Testis (tissue), 3 donors: ENCODE measurements around the gene GNB5. TPM values are rescaled to one million over a fixed set of nuclear protein-coding genes. Genes with fewer than 3 reads are reported as not detected.

Source experiments
- DNase-seq: peaks from one replicate; pipeline ENCODE4 v3.0.0-alpha.2; 2019
- H3K27ac ChIP-seq, 2 donors: fragments of 200-600 bp; sonication (generic); one replicate each; pipeline ENCODE4 v1.5.1; 2019
- H3K27me3 ChIP-seq: fragments of 200-600 bp; sonication (generic); one replicate; pipeline ENCODE4 v1.5.1; 2019
- H3K36me3 ChIP-seq: fragments of 200-600 bp; sonication (generic); one replicate; pipeline ENCODE4 v1.5.1; 2017; ENCODE audit warnings: low read depth; ENCODE audit errors: missing control alignments
- H3K4me1 ChIP-seq: fragments of 200-600 bp; sonication (generic); one replicate; pipeline ENCODE4 v1.5.1; 2019
- H3K4me3 ChIP-seq, 2 donors: fragments of 200-600 bp; sonication (generic); one replicate each; pipeline ENCODE4 v1.5.1; 2017 to 2019
- H3K9me3 ChIP-seq: fragments of 200-600 bp; sonication (generic); one replicate; pipeline ENCODE4 v1.5.1; 2017
- POLR2A ChIP-seq: fragments of 450-650 bp; IDR thresholded peaks from one replicate; pipeline ENCODE4 v1.6.1; 2017; ENCODE audit warnings: antibody characterized with exemption, mild to moderate bottlenecking, moderate library complexity
- WGBS, 2 donors: methylation state at CpG; one replicate each; pipeline ENCODE4 v1.1.5; 2018; 5-methylcytosine and 5-hydroxymethylcytosine counted together
- intact Hi-C: fragments of 100-400 bp; cut with DNase I; formaldehyde crosslinking; loops from one replicate; pipeline ENCODE4 v1.15.1; 2023; ENCODE audit warnings: low total_unique reads
- polyA plus RNA-seq: library from polyadenylated mRNA; stranded (reverse); fragments of 350-450 nt; fragmentation: Illumina TruSeq; extraction: RNeasy Lipid Tissue Mini Kit (QIAGEN cat#74804); gene quantifications from one replicate; pipeline ENCODE4 v1.2.3, GENCODE V29; 2014; ENCODE audit warnings: low read depth, low replicate concordance; ENCODE audit not compliant: insufficient read depth
- total RNA-seq, 2 donors: library from RNA; depleted of rRNA; stranded (reverse); fragments of >200 nt; gene quantifications; one replicate each; pipeline ENCODE4 v1.2.3, GENCODE V29; 2016
- TF ChIP-seq, protein P1 (sequence below), 3 experiments: fragments of 450-650 bp in 2 of 3; fragments of 200-600 bp in 1 of 3; sonication (generic) in 1 of 3; IDR thresholded peaks; one replicate each; pipeline ENCODE4 v1.5.1; 2016 to 2019; ENCODE audit warnings: antibody characterized with exemption in 3 of 3, mild to moderate bottlenecking in 2 of 3, moderate library complexity in 1 of 3

Gene GNB5
- total and polyA plus RNA-seq, 3 donors from 2014 or later = 37.1 to 82.3 (median 65.4) TPM

DNA sequence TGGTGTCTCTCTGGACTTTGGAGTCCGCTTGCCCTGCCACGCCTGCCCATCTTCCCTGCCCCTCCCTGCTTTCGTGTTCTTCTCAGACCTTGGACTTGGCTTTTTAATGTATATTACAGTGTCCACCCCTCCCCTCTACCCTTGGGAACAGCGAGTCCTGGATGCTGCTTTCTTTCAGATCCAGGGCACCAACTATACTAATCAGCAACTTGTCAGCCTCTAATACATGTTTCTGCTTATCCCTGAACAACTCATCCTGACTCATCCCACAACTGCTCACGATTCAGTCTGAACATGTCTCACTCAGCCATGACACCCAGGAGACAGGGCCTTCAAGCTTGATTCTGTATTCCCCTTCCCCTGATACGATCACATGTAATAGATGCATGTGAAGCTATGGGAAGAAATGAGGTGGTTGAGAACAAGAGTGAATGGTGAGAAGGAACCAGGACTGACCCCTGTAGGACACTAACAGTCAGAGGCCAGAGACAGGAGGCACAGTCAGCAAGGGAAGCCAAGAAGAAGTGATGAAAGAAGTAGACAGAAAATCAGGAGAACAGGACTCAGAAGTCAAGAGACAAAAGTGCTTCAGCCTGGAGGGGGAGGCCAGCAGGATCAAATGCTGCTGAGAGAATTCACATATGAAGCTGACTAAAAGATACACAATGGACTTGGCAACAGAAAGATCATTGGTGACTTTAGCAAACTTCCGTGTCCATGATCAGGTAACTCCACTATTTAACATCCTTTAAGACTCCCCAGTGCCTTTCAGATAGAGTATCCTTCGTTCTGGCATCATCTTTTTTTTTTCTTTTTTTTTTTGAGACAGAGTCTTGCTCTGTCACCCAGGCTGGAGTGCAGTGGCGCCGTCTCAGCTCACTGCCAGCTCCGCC lies 114.1 kb downstream of the GNB5 start:
- Histone ChIP-seq H3K27me3 (no peaks in the 10 kb centered on the region), H3K9me3 (no peaks in the 10 kb centered on the region), H3K36me3 (no peaks in the 10 kb centered on the region), H3K4me3 (no peak overlapping the region), H3K4me1 (no peaks in the 10 kb centered on the region), H3K27ac (no peak overlapping the region)
- TF ChIP-seq POLR2A = no peak
- TF ChIP-seq, protein P1, sequence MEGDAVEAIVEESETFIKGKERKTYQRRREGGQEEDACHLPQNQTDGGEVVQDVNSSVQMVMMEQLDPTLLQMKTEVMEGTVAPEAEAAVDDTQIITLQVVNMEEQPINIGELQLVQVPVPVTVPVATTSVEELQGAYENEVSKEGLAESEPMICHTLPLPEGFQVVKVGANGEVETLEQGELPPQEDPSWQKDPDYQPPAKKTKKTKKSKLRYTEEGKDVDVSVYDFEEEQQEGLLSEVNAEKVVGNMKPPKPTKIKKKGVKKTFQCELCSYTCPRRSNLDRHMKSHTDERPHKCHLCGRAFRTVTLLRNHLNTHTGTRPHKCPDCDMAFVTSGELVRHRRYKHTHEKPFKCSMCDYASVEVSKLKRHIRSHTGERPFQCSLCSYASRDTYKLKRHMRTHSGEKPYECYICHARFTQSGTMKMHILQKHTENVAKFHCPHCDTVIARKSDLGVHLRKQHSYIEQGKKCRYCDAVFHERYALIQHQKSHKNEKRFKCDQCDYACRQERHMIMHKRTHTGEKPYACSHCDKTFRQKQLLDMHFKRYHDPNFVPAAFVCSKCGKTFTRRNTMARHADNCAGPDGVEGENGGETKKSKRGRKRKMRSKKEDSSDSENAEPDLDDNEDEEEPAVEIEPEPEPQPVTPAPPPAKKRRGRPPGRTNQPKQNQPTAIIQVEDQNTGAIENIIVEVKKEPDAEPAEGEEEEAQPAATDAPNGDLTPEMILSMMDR (IDR thresholded peaks at IDR 0.05) = no peak
- 82 to 85% methylated on average over 11 of the region's 11 CpGs for WGBS, 2 donors
- intact Hi-C loops = no loop called here
- no peak for DNase-seq

DNA sequence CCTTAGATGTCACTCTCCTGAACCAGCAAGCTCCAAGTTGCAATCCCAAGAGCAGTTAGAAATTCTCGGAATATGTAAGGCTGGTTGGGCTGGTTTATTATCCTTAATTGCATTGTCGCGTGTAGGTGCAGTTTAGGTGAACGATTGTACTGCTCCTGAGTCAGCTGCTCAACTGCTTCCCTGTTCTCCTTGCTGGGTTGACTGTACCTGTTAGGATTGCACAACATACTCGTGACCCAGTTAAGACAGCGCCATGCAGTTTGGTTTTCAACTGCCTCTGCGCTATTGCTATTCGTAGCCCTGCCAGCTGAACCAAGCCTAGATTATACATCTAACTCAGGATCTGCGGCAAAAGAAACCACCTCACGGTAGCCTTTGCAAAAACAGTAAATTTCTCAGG lies 119.6 kb downstream of the GNB5 start:
- H3K27ac ChIP-seq = no peak overlapping the region
- DNase-seq = no peak
- H3K36me3 ChIP-seq = no peaks in the 10 kb centered on the region
- TF ChIP-seq POLR2A = no peak
- TF ChIP-seq, protein P1 (IDR thresholded peaks at IDR 0.05) = no peak
- 85 to 92% methylated on average over 10 of the region's 10 CpGs for WGBS, 2 donors
- H3K4me1 ChIP-seq = no peaks in the 10 kb centered on the region
- no peak overlapping the region for H3K4me3 ChIP-seq
- H3K9me3 ChIP-seq = no peaks in the 10 kb centered on the region
- intact Hi-C loops = no loop called here
- no peaks in the 10 kb centered on the region for H3K27me3 ChIP-seq

DNA sequence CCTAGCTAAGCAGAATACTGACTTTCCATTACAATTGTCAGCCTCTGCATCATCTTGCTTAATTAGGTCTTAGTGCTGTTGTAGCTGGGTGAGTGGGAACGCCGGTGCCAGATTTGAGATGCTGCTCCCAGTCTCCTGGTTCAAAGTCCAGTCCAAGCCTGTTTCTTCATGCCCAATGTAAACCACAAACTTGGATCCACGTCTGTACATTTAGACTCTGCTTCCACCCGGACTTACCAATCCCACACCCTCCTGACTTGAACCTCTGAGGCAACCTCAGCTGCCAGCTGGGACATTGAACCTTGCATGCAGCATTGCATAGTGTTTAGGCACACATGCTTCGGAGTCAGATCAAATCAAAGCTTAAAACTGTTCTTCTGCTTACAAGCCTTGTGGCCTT lies 121.6 kb downstream of the GNB5 start:
- WGBS, 2 donors = 91 to 93% methylated on average over 5 of the region's 5 CpGs
- Histone ChIP-seq H3K36me3 (no peaks in the 10 kb centered on the region), H3K4me3 (no peak overlapping the region), H3K4me1 (no peaks in the 10 kb centered on the region), H3K27ac (no peak overlapping the region), H3K9me3 (no peaks in the 10 kb centered on the region), H3K27me3 (no peaks in the 10 kb centered on the region)
- intact Hi-C loops = no loop called here
- TF ChIP-seq, protein P1 (IDR thresholded peaks at IDR 0.05) = no peak
- TF ChIP-seq POLR2A = no peak
- no peak for DNase-seq

DNA sequence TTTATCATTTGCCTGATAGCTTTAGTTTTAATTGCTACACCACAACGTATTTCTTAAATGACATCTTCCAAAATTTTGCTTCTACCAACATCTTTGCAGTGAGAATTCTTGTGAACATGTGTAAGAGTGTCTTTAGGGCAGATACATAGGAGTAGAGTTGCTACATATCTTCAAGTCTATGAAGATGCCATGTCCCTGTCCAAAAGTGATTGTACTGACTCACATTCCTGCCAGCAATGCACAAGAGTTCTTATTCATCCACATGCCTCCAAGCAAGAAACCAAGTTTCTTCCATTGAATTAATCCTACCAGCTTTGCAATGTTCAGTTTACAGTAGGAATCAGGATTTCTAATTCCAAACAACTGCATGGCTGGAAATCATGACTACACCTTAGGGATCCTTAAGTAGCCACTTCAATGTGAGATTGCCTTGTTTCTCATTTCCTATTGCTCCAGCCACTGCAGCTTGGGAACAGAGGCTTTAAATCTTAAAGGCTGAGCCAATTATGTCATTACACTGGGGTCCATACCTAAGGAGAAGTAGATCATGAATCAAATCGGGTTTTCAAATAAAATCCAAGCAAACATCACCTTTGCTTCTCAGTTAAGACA lies 123.1 kb downstream of the GNB5 start:
- Histone ChIP-seq H3K4me3 (no peak overlapping the region), H3K4me1 (no peaks in the 10 kb centered on the region)
- TF ChIP-seq, protein P1 (IDR thresholded peaks at IDR 0.05) = no peak
- no peak for TF ChIP-seq POLR2A

More for the DNA sequence above, 123.1 kb downstream of the GNB5 start:
- no peaks in the 10 kb centered on the region for H3K27me3 ChIP-seq
- no peaks in the 10 kb centered on the region for H3K9me3 ChIP-seq
- intact Hi-C loops = no loop called here
- 63 to 65% methylated on average over 2 of the region's 2 CpGs for WGBS, 2 donors
- no peaks in the 10 kb centered on the region for H3K36me3 ChIP-seq
- no peak overlapping the region for H3K27ac ChIP-seq
- DNase-seq = no peak
